Measurements from ENCODE around the gene SPATS2.
A peak's percentile ranks its signal among the peaks of the same experiment; 100 is the strongest.

Gene SPATS2

DNA sequence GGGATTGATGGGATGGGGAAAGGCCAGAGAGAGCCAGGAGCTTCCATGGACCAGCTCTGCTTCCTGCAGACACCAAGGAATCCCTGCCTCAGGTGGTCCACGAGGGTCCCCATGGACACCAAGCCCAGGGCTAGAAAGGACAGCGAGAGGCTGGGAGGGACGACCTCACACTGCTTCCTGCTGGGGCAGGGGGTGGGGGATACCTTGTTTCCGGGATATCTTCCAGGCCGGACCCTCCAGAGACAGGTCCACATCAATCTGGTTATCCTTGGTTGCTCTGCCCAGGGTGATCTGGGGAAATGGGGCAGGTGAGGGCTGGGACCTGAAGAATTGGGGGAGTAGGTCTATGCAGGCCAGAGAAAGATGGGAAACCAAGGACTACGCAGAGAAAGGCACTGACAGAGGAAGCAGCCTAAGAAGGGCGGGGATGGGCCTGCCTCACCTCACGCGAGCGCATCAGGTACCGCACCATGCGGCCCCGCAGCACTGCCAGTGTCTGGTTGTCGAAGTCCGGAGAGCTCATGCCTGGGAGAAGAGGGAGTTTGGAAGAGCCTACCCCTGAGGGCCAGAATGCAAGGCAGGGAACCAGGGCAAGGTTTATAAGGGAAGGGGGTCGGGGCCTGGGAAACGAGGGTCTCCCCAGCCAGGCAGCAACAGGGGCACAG is 191.9 kb downstream of the SPATS2 start:
- DNase-seq (ENCODE audit: low read depth, low spot score): no peak
- peaks cover 56% of the 10 kb centered on the region for H3K36me3 ChIP-seq (ENCODE audit: insufficient read depth, low read length)
- H3K9ac ChIP-seq (ENCODE audit: insufficient read length): no peak overlapping the region
- H3K27ac ChIP-seq: no peak overlapping the region
- no peak overlapping the region for H3K4me3 ChIP-seq
- no peak for TF ChIP-seq FOXP2 (optimal IDR thresholded peaks at IDR 0.05; ENCODE audit: control extremely low read depth, extremely low read length, insufficient read depth)
- no peak for TF ChIP-seq EZH2 (IDR thresholded peaks at IDR 0.05)
- no peak for TF ChIP-seq POLR2AphosphoS5 (IDR thresholded peaks at IDR 0.05; ENCODE audit: borderline replicate concordance, low read depth, low read length)
- no peaks in the 10 kb centered on the region for H3K9me3 ChIP-seq (ENCODE audit: low read depth, low read length)

DNA sequence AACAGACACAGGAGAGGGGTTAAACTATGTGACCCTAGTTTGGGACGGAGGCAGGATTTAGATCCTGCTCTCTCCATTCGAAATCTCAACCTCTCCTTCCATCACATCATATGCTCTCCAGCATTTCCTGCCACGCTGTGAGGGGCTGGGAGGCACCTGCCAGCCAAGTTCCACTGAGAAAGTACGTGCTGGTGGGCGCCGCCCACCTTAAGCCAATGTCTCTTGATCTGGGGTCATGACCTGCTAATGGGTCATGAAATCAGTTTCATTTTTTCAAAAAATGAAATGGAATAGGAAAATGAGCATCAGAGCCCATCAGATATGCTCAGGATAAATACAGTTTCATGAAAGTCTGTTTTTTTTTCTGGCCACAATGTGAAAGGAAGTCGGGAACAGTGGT is 193.4 kb downstream of the SPATS2 start:
- Histone ChIP-seq H3K27ac (no peak overlapping the region), H3K9ac (ENCODE audit: insufficient read length) (no peak overlapping the region), H3K4me3 (no peak overlapping the region), H3K36me3 (ENCODE audit: insufficient read depth, low read length) (peaks cover 70% of the 10 kb centered on the region), H3K9me3 (ENCODE audit: low read depth, low read length) (no peaks in the 10 kb centered on the region)
- TF ChIP-seq EZH2 (IDR thresholded peaks at IDR 0.05) (no peak), POLR2AphosphoS5 (IDR thresholded peaks at IDR 0.05; ENCODE audit: borderline replicate concordance, low read depth, low read length) (no peak), FOXP2 (optimal IDR thresholded peaks at IDR 0.05; ENCODE audit: control extremely low read depth, extremely low read length, insufficient read depth) (no peak)
- no peak for DNase-seq (ENCODE audit: low read depth, low spot score)

DNA sequence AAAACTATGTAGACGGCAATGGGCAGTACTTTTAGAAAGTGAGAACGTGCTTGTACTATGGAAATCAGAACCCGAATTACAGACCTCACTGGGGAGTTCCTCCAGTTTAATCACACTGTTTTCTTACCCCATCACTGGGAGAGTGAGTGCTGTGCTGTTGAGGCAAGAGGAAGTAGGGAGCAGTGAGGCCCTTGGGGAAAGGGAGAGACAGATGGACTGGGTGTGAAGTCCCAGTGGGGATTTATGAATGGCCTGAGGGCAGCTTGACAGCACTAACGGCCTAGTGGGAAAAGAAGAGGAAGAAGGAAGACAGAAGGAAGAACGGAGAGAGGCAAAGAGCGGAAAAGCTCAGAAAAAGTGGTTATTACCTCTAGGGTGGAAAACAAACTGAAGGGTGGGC is 195.0 kb downstream of the SPATS2 start:
- Histone ChIP-seq H3K9ac (ENCODE audit: insufficient read length) (no peak overlapping the region), H3K9me3 (ENCODE audit: low read depth, low read length) (no peaks in the 10 kb centered on the region), H3K36me3 (ENCODE audit: insufficient read depth, low read length) (peaks cover 72% of the 10 kb centered on the region), H3K4me3 (no peak overlapping the region), H3K27ac (peak overlapping the region; percentile 1; the same call in 1 of the 2 replicates)
- no peak for TF ChIP-seq EZH2 (IDR thresholded peaks at IDR 0.05)
- TF ChIP-seq FOXP2 (optimal IDR thresholded peaks at IDR 0.05; ENCODE audit: control extremely low read depth, extremely low read length, insufficient read depth): no peak
- no peak for TF ChIP-seq POLR2AphosphoS5 (IDR thresholded peaks at IDR 0.05; ENCODE audit: borderline replicate concordance, low read depth, low read length)
- DNase-seq (ENCODE audit: low read depth, low spot score): no peak

DNA sequence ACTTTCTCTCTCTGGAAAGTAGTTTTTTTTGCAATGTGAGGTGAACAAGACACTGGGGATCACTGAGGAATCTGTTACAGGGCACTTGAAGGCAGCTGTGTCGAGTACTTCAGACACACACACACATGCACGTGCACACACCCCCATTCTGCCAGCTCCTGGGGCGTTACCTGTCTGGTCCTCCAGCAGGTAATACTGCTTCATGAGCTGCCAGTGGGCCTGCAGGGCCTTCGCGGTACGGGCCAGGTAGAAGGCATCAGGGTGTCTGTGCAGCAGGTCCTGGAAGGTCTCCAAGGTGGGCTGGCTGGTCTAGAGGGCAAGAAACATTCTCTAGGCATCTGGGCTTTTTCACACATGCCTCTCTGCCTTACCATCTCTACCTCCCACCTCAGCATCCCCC is 195.6 kb downstream of the SPATS2 start:
- no peak for TF ChIP-seq EZH2 (IDR thresholded peaks at IDR 0.05)
- TF ChIP-seq POLR2AphosphoS5 (IDR thresholded peaks at IDR 0.05; ENCODE audit: borderline replicate concordance, low read depth, low read length): no peak
- no peak for TF ChIP-seq FOXP2 (optimal IDR thresholded peaks at IDR 0.05; ENCODE audit: control extremely low read depth, extremely low read length, insufficient read depth)
- no peaks in the 10 kb centered on the region for H3K9me3 ChIP-seq (ENCODE audit: low read depth, low read length)
- H3K27ac ChIP-seq: no peak overlapping the region
- no peak overlapping the region for H3K9ac ChIP-seq (ENCODE audit: insufficient read length)
- no peak for DNase-seq (ENCODE audit: low read depth, low spot score)
- peaks cover 68% of the 10 kb centered on the region for H3K36me3 ChIP-seq (ENCODE audit: insufficient read depth, low read length)
- no peak overlapping the region for H3K4me3 ChIP-seq

DNA sequence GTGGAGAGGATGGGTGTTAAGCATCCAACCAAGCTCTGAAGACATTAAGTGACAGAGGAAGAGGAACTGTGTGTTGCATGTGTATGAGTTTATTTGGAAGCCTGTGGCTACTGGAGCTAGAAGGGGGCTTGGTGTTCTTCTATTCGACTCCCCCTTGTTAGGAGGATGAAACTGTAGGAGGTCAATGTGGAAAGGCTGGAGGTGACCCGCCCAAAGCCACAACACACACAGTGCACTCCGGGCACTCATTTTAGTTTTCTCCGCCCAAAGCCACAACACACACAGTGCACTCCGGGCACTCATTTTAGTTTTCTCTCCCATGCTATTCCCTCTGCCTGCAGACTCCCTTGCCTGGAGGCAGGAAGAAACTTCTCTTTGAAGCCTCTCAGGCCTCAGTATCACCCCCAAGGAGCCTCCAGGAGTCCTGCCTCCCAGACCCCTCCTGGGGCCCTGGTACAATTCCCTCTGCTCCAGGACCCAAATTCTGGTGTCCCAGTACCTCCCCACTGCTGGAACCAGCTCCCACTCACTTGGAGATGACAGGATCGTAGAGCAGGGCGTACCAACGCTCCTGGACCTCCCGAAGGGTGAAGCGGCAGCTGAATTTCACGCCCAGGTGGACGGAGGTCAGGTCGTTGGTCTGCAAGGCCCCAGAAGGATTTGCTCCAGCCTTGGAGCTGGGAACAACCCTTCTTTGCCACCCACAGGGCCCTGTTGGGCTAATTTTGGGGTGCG is 196.9 kb downstream of the SPATS2 start:
- Histone ChIP-seq H3K36me3 (ENCODE audit: insufficient read depth, low read length) (peaks cover 59% of the 10 kb centered on the region), H3K4me3 (no peak overlapping the region), H3K9me3 (ENCODE audit: low read depth, low read length) (no peaks in the 10 kb centered on the region), H3K9ac (ENCODE audit: insufficient read length) (no peak overlapping the region), H3K27ac (no peak overlapping the region)
- TF ChIP-seq POLR2AphosphoS5 (IDR thresholded peaks at IDR 0.05; ENCODE audit: borderline replicate concordance, low read depth, low read length): no peak
- no peak for TF ChIP-seq FOXP2 (optimal IDR thresholded peaks at IDR 0.05; ENCODE audit: control extremely low read depth, extremely low read length, insufficient read depth)
- TF ChIP-seq EZH2 (IDR thresholded peaks at IDR 0.05): no peak
- no peak for DNase-seq (ENCODE audit: low read depth, low spot score)

DNA sequence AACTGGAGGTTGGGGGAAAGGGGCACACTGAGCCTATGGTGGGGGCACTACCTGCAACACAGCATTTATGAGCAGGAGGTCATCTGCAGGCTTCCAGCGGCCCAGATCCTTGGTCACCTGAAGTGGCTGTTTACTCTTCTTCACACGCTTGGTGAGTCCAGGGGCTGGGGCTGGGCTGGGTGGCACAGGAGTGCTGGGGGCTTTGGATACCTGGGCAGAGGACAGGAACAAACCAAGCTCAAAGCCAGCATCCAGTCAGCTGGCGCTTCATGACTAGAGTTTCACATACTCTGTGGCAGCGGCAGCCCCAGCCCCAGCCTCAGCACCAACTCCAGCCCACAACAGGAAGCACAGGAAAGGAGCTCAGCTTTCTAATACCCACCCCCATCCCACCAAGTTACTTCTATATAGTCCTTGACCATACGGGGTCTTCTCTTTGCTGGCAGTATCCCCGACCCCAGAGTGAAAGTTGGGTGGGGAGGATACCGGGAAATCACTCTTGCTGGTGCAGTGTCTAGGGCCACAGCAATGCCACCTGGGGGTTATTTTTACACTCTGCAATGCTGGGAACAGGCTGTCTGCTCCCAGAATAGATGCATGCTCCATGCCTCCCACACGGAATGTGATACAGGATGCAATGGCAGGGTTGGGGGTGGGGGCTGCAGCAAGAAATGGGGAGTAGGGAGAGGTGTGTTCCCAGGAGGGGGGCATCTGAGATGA is 197.6 kb downstream of the SPATS2 start:
- no peak for DNase-seq (ENCODE audit: low read depth, low spot score)
- no peak overlapping the region for H3K9ac ChIP-seq (ENCODE audit: insufficient read length)
- H3K9me3 ChIP-seq (ENCODE audit: low read depth, low read length): no peaks in the 10 kb centered on the region
- H3K4me3 ChIP-seq: no peak overlapping the region
- TF ChIP-seq EZH2 (IDR thresholded peaks at IDR 0.05): no peak
- TF ChIP-seq FOXP2 (optimal IDR thresholded peaks at IDR 0.05; ENCODE audit: control extremely low read depth, extremely low read length, insufficient read depth): no peak
- TF ChIP-seq POLR2AphosphoS5 (IDR thresholded peaks at IDR 0.05; ENCODE audit: borderline replicate concordance, low read depth, low read length): no peak
- H3K36me3 ChIP-seq (ENCODE audit: insufficient read depth, low read length): peaks cover 51% of the 10 kb centered on the region
- no peak overlapping the region for H3K27ac ChIP-seq

DNA sequence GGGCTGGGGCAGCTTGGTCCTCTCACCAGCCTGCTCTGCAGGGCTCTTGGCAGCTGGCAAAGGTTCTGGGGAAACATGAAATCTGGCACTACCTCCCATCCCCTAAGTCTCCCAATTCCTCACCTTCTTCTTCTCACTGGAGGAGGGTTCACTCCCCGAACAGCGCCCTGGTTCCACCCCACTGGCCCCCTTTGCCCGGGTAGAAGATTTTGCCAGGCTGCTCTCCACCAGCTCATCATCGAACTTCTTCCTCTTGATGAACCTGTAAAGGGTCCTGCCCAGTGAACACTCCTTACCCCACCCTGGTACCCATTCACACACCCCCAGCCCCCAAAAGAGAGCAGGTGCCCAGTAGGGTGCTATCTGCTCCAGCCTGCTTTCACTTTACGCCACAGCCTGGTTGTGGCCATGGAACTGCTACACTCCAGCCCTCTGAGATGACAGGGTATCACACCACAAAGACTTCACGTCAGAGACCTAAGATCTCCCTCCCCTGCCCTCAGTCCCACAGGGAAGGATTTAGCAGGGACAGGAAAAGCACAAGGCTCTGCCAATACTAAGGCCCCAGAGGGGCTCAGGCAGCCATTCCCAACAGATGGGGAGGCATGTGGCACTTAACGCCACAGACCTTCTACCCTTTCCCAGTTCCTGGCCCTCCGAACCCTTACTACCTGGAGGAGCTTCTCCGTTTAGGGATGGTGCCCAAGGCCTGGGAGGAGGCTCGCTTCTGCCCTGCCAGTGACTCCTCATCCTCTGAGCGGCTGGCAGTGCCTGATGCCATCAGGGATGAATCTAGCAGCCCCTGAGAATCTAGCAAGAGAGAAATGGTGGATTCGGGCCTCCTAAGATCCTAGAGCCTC is 198.4 kb downstream of the SPATS2 start:
- no peak for DNase-seq (ENCODE audit: low read depth, low spot score)
- Histone ChIP-seq H3K27ac (no peak overlapping the region), H3K36me3 (ENCODE audit: insufficient read depth, low read length) (peaks cover 44% of the 10 kb centered on the region), H3K4me3 (no peak overlapping the region), H3K9me3 (ENCODE audit: low read depth, low read length) (no peaks in the 10 kb centered on the region), H3K9ac (ENCODE audit: insufficient read length) (no peak overlapping the region)
- TF ChIP-seq FOXP2 (optimal IDR thresholded peaks at IDR 0.05; ENCODE audit: control extremely low read depth, extremely low read length, insufficient read depth): no peak
- TF ChIP-seq EZH2 (IDR thresholded peaks at IDR 0.05): no peak
- TF ChIP-seq POLR2AphosphoS5 (IDR thresholded peaks at IDR 0.05; ENCODE audit: borderline replicate concordance, low read depth, low read length): no peak

Measured in SK-N-MC (cell line).